H1 (cell line): Measurements from ENCODE around the gene KCNJ5. TPM values are rescaled to one million over a fixed set of nuclear protein-coding genes. Genes with fewer than 3 reads are reported as not detected.

Source experiments
- ASH2L ChIP-seq: fragments of 200-600, 300-600 bp; sonication (generic); IDR thresholded peaks from one replicate; pipeline ENCODE4 v1.7.1; 2017; ENCODE audit warnings: low read length
- CHD1 ChIP-seq: IDR thresholded peaks from 2 replicates; pipeline ENCODE4 v1.6.1; 2012; ENCODE audit warnings: low read depth, low read length, improper control_type of control experiment
- CHD7 ChIP-seq: fragments of 300-600 bp; sonication (generic); IDR thresholded peaks from 2 replicates; pipeline ENCODE4 v1.7.1; 2012; ENCODE audit warnings: low read length, moderate library complexity, mild to moderate bottlenecking, inconsistent platforms; ENCODE audit not compliant: insufficient replicate concordance
- CREB1 ChIP-seq: IDR thresholded peaks from 2 replicates; pipeline ENCODE4 v1.6.1; 2012; ENCODE audit warnings: inconsistent platforms
- KDM1A ChIP-seq: fragments of 200-600, 300-600 bp; sonication (generic); IDR thresholded peaks from 2 replicates; pipeline ENCODE4 v1.7.1; 2016; ENCODE audit warnings: mild to moderate bottlenecking, low read length, borderline replicate concordance
- KDM4A ChIP-seq: IDR thresholded peaks from one replicate; pipeline ENCODE4 v1.7.1; 2012; ENCODE audit warnings: low read depth, mild to moderate bottlenecking, moderate library complexity, low read length, inconsistent platforms; ENCODE audit not compliant: severe bottlenecking
- MAFK ChIP-seq: IDR thresholded peaks from 2 replicates; pipeline ENCODE4 v1.6.1; 2012; ENCODE audit warnings: low read depth, mild to moderate bottlenecking, improper control_type of control experiment, low read length
- SRF ChIP-seq: IDR thresholded peaks from 2 replicates; pipeline ENCODE4 v1.6.1; 2011; ENCODE audit warnings: mild to moderate bottlenecking, low read depth, low read length, moderate library complexity
- TEAD4 ChIP-seq: IDR thresholded peaks from 2 replicates; pipeline ENCODE4 v1.6.1; 2012; ENCODE audit warnings: low read depth, low read length, inconsistent platforms, mixed read lengths
- polyA plus RNA-seq, 7 experiments: library from polyadenylated mRNA; depleted of rRNA in 3 of 7; stranded (reverse) in 5 of 7; unstranded in 2 of 7; fragments of >200 nt in 5 of 7; fragments of 200-250 nt in 2 of 7; gene quantifications; 1 replicate in 5 of 7; 2 replicates in 1 of 7; 4 replicates in 1 of 7; pipeline versions ENCODE4 v1.2.1 to v1.2.3, GENCODE V29; 2011 to 2013; ENCODE audit warnings: missing spikeins in 2 of 7, mixed read lengths in 2 of 7
- total RNA-seq: library from RNA; stranded (reverse); fragmentation: NEBNext Ultra II Directional; extraction: Animal tissue kit (Norgen Biotek cat#: 25700); gene quantifications from 2 replicates; pipeline ENCODE4 v1.2.1, GENCODE V29; 2021

Gene KCNJ5
- total and polyA plus RNA-seq, 2 of the 8 experiments (the other 6 are each of a cell fraction or from before 2014, with no cell fraction given): 0.05 TPM; not detected in 1

- TF ChIP-seq CHD7 (no peak), TEAD4 (no peak), CHD1 (no peak), ASH2L (no peak), KDM4A (no peak), CREB1 (no peak), KDM1A (no peak), MAFK (no peak), SRF (no peak)
Measured at GRCh38 chr11:128925250-128925600, 34.1 kb downstream of the KCNJ5 start (continued).
